GM21737 (cell line): ENCODE data around the gene PCDHA11.

Source experiments
- ATAC-seq: cut with Tn5 transposase; IDR thresholded peaks from one replicate; pipeline ENCODE4 v1.9.1; 2021; ENCODE audit warnings: mild to moderate bottlenecking, moderate library complexity; ENCODE audit not compliant: unreplicated experiment

Gene PCDHA11

DNA sequence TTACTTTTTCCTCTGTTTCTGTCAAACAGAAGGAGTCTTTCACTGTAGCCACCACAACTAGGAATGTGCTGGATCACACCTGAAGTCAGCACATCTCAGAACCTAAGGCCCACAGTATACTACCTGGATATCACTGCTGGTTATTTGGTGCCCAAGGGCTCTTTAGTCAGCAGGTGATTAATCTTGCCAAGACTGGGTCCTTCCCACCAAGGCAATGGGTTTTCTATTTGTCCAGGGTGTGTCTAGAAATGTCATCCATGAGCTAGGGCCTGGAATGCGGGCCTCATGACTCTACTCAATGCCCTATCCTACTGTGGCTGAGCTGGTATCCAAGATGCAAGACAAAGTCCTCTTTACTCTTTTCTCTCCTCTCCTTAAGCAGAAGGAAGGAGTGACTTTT is 47.6 kb downstream of the PCDHA11 start:
- ATAC-seq, result no peak
